Activated naive CD8-positive, alpha-beta T cell treated with anti-CD3 and anti-CD28 coated beads, Interleukin-2, amount 50 U/mL, for 16 hours (primary cell): Measurements from ENCODE around the gene DNM3.
"Not testable (repeated sequence)": the region's sequence is repeated elsewhere in the genome, so short reads cannot be mapped to it uniquely, and the experiment has no call there.

Experiments
- DNase-seq: peaks from one replicate; pipeline ENCODE4 v3.0.0-alpha.2; 2020; ENCODE audit warnings: low read depth, low spot score

DNM3 gene

DNA sequence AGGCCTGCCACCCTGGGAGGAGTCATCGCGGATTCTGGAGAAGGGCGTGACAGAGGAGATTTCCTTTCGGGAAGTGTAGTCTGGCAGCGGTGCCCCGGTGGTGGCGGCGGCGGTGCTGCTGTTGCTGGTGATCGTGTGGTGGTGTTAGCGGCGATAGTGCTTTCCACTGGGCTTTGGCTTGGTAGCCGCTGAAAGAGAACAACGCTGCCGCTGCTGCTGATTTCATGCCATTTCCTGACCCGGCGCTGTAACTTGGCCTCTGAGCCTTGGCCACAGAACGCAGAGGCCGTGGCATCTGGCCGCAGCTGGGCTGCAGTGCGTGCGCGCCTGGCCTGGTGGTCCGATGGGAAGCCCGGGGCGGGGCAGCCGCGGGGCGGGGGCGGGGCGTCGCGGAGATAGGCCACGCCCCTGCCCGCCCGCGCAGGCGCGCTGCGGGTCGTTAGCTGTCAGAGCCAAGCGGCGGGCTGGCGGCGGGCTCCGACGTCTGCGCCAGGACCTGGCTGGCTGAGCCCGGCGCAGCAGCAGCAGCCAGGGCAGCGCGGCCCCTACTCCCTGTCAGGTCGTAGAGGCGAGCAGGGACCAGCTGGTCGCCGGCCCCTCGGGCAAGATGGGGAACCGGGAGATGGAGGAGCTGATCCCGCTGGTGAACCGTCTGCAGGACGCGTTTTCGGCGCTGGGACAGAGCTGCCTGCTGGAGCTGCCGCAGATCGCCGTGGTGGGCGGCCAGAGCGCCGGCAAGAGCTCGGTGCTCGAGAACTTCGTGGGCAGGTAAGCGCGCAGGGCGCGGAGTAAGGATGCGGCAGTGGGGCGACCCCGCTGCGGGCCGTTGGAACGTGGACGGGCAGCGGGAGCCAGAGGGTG, at the start of gene DNM3:
Gene DNM3 (plus strand): TSS at position 449 of the 861 bp plus-strand sequence. CDS start 159 bp downstream, at position 608.
- peak; percentile 29 for DNase-seq

DNA sequence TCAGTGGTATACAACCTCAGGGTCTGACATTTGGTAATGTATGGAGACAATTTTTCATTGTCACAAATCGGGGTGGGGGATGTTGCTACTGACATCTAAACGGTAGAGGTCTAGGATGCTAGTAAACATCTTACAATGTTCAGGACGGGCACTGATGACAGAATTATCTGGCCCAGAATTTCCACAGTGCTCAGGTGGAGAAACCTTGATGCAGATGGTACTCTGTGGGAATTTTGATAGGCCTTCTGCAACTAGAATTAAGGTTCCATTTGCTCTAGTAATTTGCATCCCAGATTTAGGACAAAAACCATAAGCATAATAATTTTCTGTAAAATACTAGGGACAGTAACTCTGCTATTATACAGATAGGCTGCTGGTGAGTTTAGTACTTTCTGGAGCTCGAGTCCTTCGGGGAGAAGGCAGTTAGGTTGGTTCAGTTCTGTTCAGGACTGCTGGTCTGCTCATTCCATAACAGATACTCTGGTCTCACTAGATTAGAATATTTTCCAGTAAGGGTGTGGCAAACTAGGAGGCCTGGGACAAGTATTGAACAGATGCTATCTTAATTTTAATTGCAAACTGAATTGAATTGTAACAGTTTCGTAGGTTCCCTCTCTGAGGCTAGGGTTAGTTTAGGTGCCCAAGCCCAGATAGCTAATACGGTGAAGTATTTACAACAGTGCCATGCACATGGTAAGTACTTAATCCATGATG, 48.5 kb upstream of the DNM3 start:
- DNase-seq, result no peak

DNA sequence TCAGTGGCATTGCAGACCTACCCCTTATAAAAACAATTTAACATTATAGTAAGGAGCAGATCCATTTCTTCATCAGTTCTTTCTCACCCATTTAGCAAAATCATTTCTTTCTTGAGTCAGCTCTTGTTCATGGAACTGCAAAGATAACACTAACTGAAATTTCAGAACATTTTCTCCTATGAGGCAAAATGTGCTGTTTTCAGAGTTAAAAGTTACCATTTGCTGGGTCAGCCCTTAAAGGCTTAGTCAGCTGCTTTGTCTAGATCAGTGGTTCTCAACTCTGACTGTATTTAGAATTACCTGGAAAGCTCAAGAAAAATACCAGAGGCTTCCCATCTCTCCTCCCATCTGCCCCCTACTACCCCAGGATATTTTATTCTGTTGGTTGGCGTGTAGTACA, 47.7 kb upstream of the DNM3 start:
- no peak for DNase-seq

DNA sequence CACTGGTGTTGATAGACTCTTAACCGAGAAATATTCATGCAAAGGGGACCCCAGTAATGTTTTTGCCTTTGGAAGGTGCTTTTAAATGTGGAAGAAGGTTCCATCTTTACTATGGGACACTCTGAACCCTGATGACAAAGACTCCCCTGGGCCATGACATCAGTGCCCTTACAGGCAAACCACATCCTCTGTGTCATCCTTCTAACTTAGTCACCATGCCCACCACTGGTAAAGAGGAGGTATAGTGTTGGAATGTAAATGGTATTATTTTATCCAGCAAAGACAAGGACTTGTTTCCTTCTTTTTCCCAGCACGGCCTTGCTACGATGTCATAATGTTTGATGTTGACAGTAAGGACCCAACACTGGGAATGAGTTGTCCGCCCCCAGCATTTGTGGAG, 47.2 kb upstream of the DNM3 start:
- DNase-seq, result peak; percentile 11

DNA sequence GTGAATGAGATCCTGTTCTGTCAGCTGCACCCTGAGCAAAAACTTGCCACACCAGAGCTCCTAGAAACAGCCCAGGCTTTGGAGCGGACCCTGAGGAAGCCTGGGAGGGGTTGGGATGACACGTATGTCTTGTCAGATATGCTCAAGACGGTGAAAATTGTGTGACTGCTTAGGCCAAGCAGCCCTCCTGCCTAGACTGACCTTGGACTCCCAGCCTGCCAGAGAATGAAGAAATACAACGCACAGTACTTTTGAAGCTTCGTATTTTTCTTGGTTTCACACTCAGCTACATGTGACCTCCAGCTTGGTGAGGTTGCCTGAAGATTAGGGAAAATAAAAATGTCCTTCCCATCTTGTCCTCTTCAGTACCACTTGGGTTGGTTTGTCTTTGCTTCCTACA, 44.7 kb upstream of the DNM3 start:
- no peak for DNase-seq

DNA sequence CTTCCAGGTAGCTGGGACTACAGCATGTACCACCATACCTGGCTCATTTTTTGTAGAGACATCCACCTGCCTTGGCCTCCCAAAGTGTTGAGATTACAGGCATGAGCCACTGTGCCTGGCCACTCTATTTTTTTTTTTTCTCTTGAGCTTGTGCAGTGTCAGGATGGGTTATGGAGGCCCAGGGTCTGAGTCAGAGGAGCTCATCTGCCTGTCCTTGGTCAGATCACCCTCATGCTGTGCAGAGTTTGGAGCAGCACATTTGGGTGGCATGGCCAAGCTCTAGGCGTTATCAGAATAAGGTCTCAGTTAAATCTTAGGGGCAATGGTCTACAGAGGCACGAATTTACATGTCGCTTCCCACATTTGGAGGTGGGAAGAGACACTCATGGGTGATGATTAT, 43.0 kb upstream of the DNM3 start:
- DNase-seq, result no peak

DNA sequence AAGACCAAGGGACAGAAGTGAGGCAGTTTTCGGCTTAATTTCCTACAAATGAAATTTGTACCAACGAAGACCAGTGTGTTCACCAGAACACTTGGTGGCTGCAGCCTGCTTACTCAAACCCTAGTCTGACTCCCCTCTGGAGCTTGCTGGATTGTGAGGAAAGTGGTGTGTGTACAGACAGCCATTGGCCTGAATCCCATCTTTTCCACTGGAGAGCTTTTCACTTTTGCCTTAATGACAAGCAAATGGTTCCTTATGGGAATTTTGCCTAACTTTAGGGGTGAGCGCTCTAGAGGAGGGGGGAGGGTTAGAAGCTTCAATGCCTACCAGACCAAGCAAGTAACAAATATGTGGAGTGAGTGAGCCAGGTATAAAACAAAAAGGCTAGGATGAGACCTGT, 42.5 kb upstream of the DNM3 start:
- DNase-seq, result no peak

DNA sequence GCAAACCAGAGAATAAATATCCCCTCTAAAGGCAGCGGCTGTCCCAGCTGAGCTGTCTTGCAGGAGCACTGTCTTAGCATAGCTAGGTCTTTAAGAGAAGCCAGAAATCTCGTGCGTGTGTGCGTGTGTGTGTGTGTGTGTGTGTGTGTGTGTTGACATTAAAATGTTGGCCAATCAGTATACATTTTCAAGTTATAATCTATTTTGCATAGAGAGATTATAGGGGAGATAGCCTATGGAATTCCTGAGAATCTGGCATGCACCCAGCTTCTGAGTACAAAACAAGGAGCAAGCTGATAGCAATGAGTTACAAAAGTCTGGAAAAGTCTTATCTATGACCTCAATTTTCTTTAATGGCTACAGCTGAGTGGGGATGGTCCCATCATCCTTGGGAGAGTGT, 42.1 kb upstream of the DNM3 start:
- DNase-seq, result no peak

DNA sequence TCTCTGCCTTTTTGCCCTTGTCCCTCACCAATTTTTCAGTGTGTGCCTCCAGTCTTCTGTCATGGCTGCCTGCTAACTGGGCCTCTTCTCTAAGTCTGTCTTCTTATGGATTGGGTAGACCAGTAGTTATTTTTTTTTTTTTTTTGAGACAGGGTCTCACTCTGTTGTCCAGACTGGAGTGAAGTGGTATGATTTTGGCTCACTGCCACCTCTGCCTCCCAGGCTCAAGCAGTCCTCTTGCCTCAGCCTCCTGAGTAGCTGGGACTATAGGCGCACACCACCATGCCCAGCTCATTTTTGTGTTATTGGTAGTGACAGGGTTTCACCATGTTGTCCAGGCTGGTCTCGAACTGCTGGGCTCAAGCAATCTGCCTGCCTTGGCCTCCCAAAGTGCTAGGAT, 41.6 kb upstream of the DNM3 start:
- not testable (repeated sequence) for DNase-seq

DNA sequence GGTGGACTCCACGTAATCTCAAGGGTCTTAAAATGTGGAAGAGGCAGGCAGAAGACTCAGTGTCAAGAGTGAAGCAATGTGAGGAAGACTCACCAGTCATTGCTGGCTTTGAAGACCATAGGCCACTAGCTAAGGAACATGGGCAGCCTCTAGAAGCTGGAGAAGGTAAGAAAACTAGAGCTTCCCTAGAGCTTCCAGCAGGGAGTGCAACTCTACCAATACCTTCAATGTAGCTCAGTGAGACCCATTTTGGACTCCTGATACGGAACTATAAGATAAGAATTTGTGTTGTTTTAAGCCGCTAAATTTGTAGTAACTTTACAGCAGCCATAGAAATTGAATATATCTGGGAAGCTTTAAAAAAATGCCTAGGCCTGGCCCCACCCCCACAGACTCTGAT, 41.0 kb upstream of the DNM3 start:
- DNase-seq, result no peak

DNA sequence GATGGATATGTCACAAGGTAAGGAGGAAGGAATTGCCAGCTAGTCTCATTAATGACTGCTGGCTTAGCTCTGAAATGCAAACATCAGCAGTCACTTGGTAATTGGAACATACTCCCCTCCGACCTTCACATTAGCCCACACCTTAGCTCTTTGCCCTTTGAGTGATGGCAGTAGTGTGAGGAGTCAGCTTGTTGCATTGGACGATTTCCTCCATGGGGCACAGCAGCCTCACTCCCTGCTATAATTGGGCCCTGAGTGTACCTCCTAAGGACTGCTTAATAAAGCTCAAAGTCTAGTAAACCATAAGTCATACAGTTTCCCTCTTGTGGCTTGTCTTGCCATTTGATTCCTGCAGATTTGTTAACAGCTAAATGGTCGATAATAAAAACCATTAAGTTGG, 40.4 kb upstream of the DNM3 start:
- DNase-seq, result no peak

DNA sequence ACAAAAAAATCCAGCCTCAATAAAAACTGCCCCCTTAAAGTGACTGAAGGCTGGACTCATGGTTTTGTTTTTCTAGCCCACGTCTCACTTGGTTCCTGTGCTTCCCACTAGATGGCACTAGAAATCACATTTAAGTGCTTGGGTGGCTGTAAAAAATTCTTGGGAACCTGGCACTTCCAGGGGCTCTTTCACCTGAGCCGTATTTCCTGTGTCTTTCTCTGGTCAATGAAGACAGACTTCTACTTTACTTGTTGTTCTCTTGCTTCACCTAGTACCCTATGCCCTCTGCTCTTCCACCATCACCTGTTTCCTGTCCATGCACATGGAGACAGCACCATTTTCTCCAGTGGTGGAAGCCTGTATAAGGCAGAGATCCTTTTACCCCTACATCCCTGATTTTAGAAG, 39.8 kb upstream of the DNM3 start:
- DNase-seq, result no peak

DNA sequence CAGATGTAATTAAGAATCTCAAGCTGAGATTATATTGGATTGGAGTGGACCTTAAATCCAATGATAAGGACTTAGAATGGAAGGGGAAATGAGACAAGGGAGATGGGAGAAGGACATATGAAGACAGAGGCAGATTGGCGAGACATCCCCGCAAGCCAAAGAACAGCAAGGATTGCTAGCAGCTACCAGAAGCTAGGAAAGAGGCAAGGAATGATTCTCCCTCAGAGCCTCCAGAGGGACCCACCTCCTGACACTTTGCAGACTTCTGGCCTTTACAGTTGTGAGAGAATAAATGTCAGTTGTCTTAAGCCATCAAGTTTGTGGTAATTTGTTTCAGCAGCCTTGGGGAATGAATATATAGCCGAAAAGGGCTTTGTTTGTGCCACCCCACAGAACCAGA, 39.1 kb upstream of the DNM3 start:
- DNase-seq, result no peak

DNA sequence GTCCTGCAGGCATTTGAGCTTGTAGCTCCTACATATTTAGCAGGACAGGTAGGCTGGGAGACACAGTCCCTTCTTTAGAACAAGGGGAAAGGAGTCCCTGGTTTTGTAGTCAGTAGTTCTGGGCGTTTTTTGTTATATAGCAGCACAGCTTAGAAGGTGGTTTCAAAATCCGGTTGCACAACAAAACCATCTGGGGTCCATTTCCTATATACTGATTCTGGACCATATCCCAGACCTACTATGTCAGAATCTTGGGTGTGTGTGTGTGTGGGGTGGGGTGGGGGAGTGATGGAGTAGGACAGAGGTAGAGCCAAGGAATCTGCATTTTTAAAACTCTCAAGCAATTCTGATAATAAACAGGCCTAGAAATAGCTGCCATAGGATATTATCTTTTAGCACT, 38.3 kb upstream of the DNM3 start:
- DNase-seq, result no peak

DNA sequence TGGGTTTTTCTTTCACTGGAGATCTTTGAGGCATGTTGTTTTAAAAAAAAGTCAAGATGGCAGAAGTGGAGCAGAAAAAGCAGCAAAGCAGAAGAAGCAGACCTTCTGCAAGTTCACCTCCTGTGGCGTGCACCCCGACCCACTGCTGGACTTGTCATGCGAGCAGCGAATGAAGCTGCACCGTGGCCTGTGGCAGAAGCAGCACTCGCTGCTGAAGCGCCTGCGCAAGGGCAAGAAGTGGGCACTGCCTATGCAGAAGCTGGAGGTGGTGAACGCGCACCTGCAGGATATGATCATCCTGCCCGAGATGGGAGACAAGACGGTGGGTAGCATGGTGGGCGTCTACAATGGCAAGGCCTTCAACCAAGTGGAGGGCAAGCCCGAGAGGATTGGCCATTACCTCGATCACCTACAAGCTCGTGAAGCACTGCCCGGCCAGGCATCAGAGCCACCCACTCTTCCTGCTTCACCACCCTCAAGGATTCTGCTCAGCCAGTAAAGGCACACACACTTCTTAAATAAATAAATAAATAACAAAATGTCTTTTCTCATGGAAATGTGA, 37.8 kb upstream of the DNM3 start:
- no peak for DNase-seq

DNA sequence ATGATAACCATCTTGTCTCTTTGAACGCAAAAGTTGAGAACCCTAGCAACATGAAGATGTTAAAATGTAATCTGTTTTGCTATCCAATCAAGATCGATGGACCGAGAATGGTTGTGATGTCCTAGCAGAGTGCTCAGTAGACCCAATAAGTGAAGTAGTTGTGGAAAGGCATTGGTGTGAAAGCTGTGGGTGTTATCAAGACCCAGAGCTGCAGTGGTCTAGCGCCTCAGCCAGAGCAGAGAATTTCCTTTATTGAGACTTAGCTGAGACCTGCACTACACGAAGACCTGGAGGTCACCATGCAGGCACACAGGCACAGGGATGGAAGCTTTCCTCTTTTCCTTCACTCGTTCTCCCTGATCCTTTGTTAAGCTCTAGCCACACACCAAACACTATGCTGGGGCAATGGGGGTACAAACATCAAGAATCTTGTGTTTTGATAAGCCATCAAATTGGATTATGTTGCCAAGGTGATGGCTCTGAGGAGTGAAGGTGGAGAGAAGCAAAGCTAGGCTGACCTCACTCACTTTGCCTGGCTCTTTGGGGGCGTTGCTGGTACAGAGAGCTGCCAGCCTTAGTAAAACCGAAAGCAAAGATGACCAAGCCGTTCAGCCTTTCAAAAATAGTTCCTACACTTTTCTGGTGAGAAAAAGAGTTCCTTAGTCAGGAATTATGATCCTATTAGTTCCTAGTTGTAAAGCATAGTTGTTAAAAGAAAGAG, 35.7 kb upstream of the DNM3 start:
- no peak for DNase-seq

DNA sequence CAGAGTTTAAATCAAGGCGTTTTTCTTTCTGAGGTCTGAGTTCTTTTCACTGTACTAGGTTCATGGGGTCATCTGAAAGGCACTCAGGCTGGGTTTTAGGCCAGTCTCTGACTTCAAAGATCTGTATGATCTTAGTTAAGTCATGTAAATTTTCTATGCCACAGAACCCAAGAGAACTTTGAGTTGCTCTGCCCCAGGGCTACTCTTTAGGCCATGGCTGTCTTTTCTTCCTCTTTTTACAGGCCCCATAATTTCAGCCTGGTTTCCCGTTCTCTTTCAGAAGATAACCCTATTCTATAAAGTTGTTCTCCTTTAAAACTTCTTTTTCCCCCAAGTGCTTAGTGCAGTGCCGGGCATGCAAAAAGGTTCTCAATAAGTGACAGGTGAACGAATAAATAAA, 33.7 kb upstream of the DNM3 start:
- DNase-seq, result no peak

DNA sequence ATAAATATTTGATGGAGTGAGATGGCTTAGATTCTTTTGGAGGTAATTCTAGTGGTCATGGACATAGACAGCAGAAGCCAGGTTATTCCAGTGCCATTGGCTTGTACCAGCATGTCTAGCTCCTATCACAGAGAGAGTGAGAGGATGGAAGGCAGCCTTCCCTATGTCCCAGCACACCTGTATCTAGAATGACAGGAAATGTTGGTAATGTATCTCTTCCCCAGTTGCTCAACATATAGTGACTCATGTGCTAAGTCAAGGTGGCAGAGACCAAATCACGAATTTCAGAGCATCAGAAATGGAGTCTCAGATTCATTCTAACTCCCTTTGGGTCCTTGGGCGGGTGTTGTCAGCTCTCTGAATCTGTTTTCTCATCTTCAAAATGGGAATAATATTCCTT, 31.5 kb upstream of the DNM3 start:
- no peak for DNase-seq

DNA sequence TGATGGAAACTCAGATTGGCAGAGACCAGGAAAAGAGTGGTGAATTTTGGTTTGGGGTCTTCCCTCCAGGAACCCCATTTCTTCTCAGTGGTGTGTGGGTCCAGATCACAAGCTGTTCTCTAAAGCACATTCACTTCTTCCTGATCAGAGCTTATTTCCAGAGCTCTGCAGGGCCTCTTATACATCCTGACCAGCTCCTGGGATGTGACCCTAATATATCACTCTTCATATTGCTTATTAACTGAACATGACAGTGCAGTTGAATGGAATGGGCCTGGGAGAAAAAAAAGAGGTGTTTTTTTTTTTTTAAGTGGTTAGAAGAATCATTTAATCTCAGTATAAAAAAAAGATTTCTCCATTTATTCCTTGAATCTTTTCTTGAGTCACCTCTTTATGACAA, 29.6 kb upstream of the DNM3 start:
- DNase-seq, result no peak

DNA sequence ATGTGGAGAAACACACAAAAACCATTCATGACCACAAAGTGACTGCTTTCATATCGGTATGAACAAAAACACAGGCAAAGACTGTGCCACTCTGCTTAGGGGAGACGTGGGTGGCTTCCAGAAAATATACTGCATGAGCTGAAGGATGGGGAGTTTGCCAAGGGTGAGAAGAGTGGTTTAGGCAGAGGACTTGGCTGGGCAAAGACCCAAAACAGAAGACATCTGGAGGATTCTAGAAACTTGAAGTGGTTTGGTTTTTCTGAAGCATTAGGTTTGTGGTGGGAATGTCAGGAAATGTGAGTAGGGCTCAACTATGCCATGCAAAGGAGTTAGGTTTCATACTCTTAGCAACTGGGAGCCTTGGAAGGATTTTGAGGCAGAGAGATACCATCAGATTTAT, 26.6 kb upstream of the DNM3 start:
- DNase-seq, result no peak

DNA sequence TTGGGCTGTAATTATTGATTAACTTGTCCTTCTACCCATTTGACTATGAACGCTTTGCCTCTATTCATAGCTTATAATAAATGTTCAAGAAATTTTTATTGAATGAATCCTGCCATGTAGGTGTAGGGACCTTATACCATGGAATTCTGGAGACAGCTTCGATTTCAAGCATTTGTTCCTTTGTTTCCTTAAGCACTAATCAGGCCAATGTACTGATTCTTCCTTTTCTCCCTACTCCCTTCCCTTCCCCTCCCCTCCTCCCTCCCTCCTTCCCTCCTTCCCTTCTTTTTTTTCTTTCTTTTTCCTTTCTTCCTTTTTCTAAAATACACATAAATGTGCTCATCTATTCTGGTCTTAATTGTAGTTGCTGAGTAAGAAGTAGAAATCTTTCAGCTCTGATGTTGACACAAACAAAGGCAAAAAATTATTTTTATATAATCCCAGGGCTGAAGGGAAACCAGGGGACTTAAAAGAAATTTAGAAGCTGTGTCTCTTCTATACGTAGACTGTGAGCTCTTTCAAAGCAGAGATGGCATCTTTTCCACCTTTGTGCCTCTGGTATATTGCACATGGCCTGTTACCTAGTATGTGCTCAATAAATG, 24.9 kb upstream of the DNM3 start:
- no peak for DNase-seq
